Raji (cell line): Measurements from ENCODE around the gene WFDC13.

Experiments used
- POLR2A ChIP-seq: IDR thresholded peaks from 2 replicates; pipeline ENCODE4 v1.6.1; 2011; ENCODE audit warnings: low read depth, low read length, control low read depth; ENCODE audit not compliant: insufficient read depth

The WFDC13 gene

DNA sequence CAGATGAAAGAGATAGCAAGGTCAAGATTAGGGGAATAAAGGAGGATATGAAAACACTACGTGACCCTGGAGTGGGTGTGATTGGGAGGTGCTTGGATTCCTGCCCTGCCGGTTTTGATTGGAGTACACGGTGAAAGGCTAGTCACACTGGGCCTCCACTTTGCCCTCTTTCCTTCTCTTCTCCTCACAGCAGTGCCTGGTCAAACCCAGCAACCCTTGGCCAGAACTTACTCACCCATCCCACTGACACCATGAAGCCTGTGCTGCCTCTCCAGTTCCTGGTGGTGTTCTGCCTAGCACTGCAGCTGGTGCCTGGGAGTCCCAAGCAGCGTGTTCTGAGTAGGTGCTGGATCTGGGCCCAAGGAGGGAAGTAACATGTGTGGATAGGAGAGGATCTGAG, at the start of gene WFDC13:
WFDC13 (plus strand) TSS at position 166 of the 400 bp plus-strand sequence; CDS start at position 252, 86 bp downstream.
- TF ChIP-seq POLR2A, result no peak

GRCh38 chr20:45670139-45670538, 31.7 kb upstream of the WFDC13 start, which contains the start of gene WFDC11:
WFDC11 (minus strand) TSS chr20:45670239; CDS start chr20:45650600, 19,639 bp downstream.
- TF ChIP-seq POLR2A, result no peak

DNA sequence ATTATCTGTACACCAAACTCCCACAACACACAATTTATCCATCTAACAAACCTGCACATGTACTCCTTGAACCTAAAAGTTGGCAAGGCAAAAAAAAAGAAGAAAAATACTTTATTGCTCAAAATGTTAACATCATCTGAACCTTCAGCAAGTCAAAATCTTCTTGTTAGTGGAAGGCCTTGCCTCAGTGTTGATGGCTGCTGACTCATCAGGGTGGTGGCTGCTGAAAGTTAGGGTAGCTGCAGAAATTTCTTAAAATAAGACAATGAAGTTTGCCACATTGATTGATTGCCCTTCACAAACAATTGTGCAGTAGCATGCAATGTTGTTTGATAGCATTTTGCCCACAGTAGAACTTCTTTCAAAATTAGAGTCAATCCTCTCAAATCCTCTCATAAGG, 29.1 kb upstream of the WFDC13 start:
- TF ChIP-seq POLR2A, result no peak

- TF ChIP-seq POLR2A, result no peak
Observed at GRCh38 chr20:45679650-45680049, 22.2 kb upstream of the WFDC13 start.

DNA sequence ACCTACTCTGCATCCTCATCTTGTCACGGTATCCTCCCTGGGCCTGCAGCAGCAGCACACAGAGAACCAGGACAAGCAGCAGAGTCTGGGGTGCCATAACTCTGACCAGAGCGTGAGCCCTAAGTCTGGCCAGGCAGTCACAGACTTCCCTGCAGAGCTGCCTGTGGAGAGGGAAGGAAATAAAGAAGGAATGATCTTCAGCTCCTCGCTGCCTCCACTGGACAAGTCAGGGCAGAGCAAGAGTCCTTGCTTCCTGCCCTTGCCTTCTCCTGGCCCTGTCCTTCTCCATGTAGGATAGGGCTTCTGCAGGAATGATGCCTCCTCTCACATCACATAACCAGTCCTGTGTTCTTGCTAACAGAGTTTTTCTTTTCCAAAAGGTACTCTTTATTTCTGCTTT, 15.9 kb upstream of the WFDC13 start:
- no peak for TF ChIP-seq POLR2A

GRCh38 chr20:45695496-45695895, 6.3 kb upstream of the WFDC13 start:
- no peak for TF ChIP-seq POLR2A

DNA sequence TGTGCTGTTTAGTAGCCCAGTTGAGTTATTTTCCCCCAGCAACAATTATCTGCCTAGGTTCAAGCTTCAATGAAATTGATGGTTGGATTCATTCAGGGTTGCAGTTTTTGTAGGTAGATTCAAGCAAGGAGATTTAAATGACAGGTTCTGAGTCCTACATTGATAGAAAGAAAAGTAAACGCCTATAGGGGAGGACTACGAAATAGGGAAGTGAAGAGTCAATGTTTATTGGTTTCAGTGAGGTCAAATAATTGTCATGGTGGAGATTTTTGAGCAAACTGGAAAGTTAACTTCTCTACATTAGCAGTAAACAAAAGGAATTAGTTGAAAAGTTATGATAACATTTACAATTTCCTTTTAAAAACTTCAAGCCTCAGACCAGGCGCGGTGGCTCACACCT, 734 bp upstream of the WFDC13 start:
- no peak for TF ChIP-seq POLR2A

- TF ChIP-seq POLR2A, result no peak
Observed at GRCh38 chr20:45704969-45705637, 3.3 kb downstream of the WFDC13 start, which contains the start of gene WFDC10B. WFDC10B (minus strand) TSS chr20:45705019; CDS start chr20:45685992, 19,027 bp downstream.

DNA sequence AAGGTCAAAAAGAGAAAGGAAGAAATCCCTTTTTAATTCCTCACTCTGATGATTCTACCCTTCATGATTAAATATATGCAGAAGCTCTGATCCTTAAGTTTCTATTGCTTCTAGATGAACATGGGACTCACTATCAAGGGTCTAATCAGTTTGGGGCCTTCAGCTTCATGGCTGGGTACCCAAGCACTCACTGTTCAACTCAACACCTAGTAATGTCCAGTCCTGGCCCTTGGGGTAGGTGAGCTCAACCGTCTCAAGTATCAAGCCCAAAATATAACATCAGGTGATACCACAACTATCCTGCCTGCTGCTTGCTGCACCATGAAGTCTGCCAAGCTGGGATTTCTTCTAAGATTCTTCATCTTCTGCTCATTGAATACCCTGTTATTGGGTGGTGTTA, 20.2 kb downstream of the WFDC13 start, which contains the start of gene SPINT4:
SPINT4 (plus strand) TSS at position 301 of the 400 bp plus-strand sequence; CDS start at position 322, 21 bp downstream.
- TF ChIP-seq POLR2A, result no peak

GRCh38 chr20:45725134-45725533, 23.3 kb downstream of the WFDC13 start:
- TF ChIP-seq POLR2A, result no peak

DNA sequence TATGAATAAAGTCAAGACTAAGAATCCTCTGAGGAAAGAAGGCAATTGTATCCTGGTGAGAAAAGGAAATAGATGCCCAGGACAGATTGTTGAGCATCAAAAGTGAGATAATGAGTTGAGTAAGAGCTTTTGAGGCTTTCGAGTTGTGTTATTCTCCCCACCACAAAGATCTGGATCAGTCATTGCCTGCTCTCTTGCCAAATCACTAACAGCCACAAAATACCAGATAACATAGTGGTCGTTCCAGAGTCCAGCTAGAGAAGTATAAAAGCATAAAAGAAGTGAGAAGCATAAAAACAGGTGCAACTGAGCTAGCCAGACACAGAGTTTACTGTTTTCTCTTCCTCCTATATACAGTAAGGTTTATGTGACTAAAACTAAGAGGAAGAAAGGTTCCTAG, 25.2 kb downstream of the WFDC13 start:
- TF ChIP-seq POLR2A, result no peak

GRCh38 chr20:45732199-45732598, 30.4 kb downstream of the WFDC13 start:
- TF ChIP-seq POLR2A, result no peak

- TF ChIP-seq POLR2A, result no peak
Observed at GRCh38 chr20:45735552-45735951, 33.7 kb downstream of the WFDC13 start.

DNA sequence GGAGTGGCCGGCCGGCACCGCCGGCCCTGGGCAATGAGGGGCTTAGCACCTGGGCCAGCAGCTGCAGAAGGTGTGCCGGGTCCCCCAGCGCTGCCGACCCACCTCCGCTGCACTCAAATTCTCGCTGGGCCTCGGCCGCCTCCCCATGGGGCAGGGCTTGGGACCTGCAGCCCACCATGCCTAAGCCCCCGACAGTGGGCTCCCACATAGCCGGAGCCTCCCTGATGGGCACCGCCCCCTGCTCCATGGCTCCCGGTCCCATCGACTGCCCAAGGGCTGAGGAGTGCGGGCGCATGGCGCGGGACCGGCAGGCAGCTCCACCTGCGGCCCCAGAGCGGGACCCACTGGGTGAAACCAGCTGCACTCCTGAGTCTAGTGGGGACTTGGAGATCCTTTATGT, 34.1 kb downstream of the WFDC13 start:
- no peak for TF ChIP-seq POLR2A

GRCh38 chr20:45742596-45742995, 40.8 kb downstream of the WFDC13 start:
- TF ChIP-seq POLR2A, result no peak

- no peak for TF ChIP-seq POLR2A
Observed at GRCh38 chr20:45745015-45745414, 43.2 kb downstream of the WFDC13 start.

GRCh38 chr20:45751721-45752120, 49.9 kb downstream of the WFDC13 start:
- TF ChIP-seq POLR2A, result no peak
